CD8-positive, alpha-beta memory T cell (primary cell): ENCODE measurements around the gene MS4A5. TPM values are rescaled to one million over a fixed set of nuclear protein-coding genes. Genes with fewer than 3 reads are reported as not detected.

Experiments
- CTCF ChIA-PET: fragments of 350-600 bp; sonication (Branson Sonifier 250); formaldehyde crosslinking; loops from one replicate; lab custom pipeline; 2021; ENCODE audit warnings: antibody characterized with exemption; lab: Charles Lee
- POLR2A ChIA-PET: fragments of 350-600 bp; sonication (Branson Sonifier 250); formaldehyde crosslinking; loops from one replicate; lab custom pipeline; 2021; ENCODE audit warnings: antibody characterized with exemption; lab: Charles Lee
- DNase-seq, 5 donors: peaks; one replicate each; pipeline versions ENCODE4 v3.0.0 to v3.0.0-alpha.2; 2020 to 2022; ENCODE audit warnings: mixed read lengths in 1 of 5
- H3K27ac ChIP-seq: one replicate; pipeline ENCODE4 v1.7.0; 2013; ENCODE audit warnings: low read depth, mild to moderate bottlenecking, low read length, moderate library complexity
- H3K27me3 ChIP-seq: 2 replicates; pipeline ENCODE4 v1.7.0; 2013; ENCODE audit warnings: low read length, mild to moderate bottlenecking; ENCODE audit not compliant: insufficient read depth, poor library complexity, severe bottlenecking
- H3K36me3 ChIP-seq: 2 replicates; pipeline ENCODE4 v1.7.0; 2013; ENCODE audit warnings: mild to moderate bottlenecking, low read length, moderate library complexity; ENCODE audit not compliant: insufficient read depth
- H3K4me1 ChIP-seq: 2 replicates; pipeline ENCODE4 v1.7.0; 2013; ENCODE audit warnings: mild to moderate bottlenecking, low read length, moderate library complexity; ENCODE audit not compliant: insufficient read depth
- H3K4me3 ChIP-seq: 2 replicates; pipeline ENCODE4 v1.7.0; 2013; ENCODE audit warnings: mild to moderate bottlenecking, low read length
- H3K9me3 ChIP-seq: 2 replicates; pipeline ENCODE4 v1.7.0; 2013; ENCODE audit warnings: mild to moderate bottlenecking, low read length
- H3K27ac Mint-ChIP-seq, 8 donors: one replicate each; pipeline ENCODE4 v1.8.0; 2020 to 2021; ENCODE audit warnings: mixed read lengths in 8 of 8, mild to moderate bottlenecking in 6 of 8, inconsistent platforms in 3 of 8, moderate library complexity in 3 of 8
- H3K27me3 Mint-ChIP-seq, 2 donors: one replicate each; pipeline ENCODE4 v1.8.0; 2020 to 2021; ENCODE audit warnings: mixed read lengths in 2 of 2, mild to moderate bottlenecking in 1 of 2, moderate library complexity in 1 of 2
- H3K36me3 Mint-ChIP-seq, 3 donors: one replicate each; pipeline ENCODE4 v1.8.0; 2020 to 2021; ENCODE audit warnings: mixed read lengths in 3 of 3, inconsistent platforms in 1 of 3, mild to moderate bottlenecking in 1 of 3
- H3K4me1 Mint-ChIP-seq, 3 donors: one replicate each; pipeline ENCODE4 v1.8.0; 2020 to 2021; ENCODE audit warnings: mixed read lengths in 3 of 3, inconsistent platforms in 1 of 3, mild to moderate bottlenecking in 1 of 3
- H3K4me3 Mint-ChIP-seq, 7 donors: one replicate each; pipeline ENCODE4 v1.8.0; 2020 to 2021; ENCODE audit warnings: mixed read lengths in 7 of 7, mild to moderate bottlenecking in 6 of 7, moderate library complexity in 4 of 7, inconsistent platforms in 2 of 7
- H3K9me3 Mint-ChIP-seq, 5 donors: one replicate each; pipeline ENCODE4 v1.8.0; 2020 to 2022; ENCODE audit warnings: mixed read lengths in 5 of 5, mild to moderate bottlenecking in 3 of 5, moderate library complexity in 2 of 5, inconsistent platforms in 1 of 5
- polyA plus RNA-seq: library from polyadenylated mRNA; unstranded; fragments of 300-500 nt; fragmentation: Illumina TruSeq; gene quantifications from one replicate; pipeline ENCODE4 v1.2.3, GENCODE V29; 2021
- total RNA-seq, 2 experiments: library from RNA; stranded (reverse); gene quantifications; one replicate each; pipeline ENCODE4 v1.2.3, GENCODE V29; 2021

MS4A5 gene
- total and polyA plus RNA-seq, 3 experiments from 2014 or later, result not detected

DNA sequence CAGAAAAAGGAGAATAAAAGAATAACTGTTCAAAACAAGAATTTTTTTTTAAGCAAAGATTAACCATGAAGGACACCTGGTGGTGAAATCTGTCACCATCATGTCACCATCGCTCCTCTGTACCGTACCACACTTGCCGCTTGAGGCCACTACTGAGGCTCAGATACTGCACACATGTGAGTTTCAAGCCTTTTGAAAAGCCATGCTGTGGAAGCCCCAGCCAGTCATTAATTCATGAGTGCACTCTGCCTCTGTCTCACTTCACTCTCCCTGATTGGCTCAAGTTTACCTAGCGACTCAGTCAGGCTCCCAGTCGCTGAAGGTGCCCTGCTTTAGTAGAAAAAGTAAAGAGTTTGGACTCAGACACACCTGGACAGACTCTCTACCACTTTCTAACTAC, 56.6 kb downstream of the MS4A5 start:
- Histone ChIP-seq H3K4me1 (no peaks in the 10 kb centered on the region), H3K27ac (no peak overlapping the region), H3K27me3 (no peaks in the 10 kb centered on the region), H3K9me3 (no peaks in the 10 kb centered on the region), H3K4me3 (no peak overlapping the region), H3K36me3 (no peaks in the 10 kb centered on the region)
- H3K4me1 Mint-ChIP-seq, result peaks cover 8 to 13% (median 11%) of the 10 kb centered on the region in 3 donors
- H3K9me3 Mint-ChIP-seq, result no peaks in the 10 kb centered on the region
- ChIA-PET CTCF (interaction anchor here (1.4 to 3.6 kb wide), 2 partner anchors 123 kb away, joined by 8 to 12 read pairs; no protein-coding TSS in a partner anchor), POLR2A (no interaction called here)
- no peaks in the 10 kb centered on the region for H3K36me3 Mint-ChIP-seq
- H3K4me3 Mint-ChIP-seq, result no peak overlapping the region
- H3K27ac Mint-ChIP-seq, result peak overlapping the region in 1 of 8 donors; percentile 6
- no peak for DNase-seq
- peaks cover 7 to 12% of the 10 kb centered on the region in 2 donors for H3K27me3 Mint-ChIP-seq

DNA sequence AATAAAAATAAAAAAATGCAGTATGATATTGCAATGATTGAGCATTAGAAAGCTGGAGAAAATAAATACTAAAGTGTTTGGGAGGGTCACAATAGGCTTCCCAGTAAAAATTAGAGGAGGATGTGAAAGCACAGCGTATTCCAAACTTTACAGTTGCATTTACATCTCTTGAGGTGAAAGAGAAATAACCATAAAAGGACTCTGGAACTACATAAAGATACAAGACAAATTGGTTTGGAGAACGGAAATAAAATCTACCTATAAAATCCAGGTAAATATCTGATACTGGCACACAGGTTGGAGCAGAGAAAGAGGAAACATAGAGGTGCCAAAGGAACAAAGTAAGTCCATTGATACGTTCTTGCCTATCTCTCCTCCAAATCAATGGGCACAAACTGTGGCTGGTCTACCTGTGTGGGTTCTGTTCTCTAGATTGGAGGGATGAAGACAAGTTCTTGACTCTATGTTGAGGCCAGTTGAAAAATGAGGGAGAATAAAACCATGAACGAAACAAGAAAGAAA, 63.2 kb downstream of the MS4A5 start, which contains the start of gene MS4A12:
Gene MS4A12 (plus strand): TSS at position 291 of the 522 bp plus-strand sequence. CDS start 4,541 bp downstream, outside the sequence.
- no peaks in the 10 kb centered on the region for H3K36me3 Mint-ChIP-seq
- ChIA-PET POLR2A (no interaction called here), CTCF (no interaction called here)
- H3K36me3 ChIP-seq, result no peaks in the 10 kb centered on the region
- no peak within 1 kb of the TSS for H3K27ac ChIP-seq
- no peak within 1 kb of the TSS for H3K27ac Mint-ChIP-seq
- H3K4me3 Mint-ChIP-seq, result no peak within 1 kb of the TSS
- no peaks in the 10 kb centered on the region for H3K27me3 ChIP-seq
- no peaks in the 10 kb centered on the region for H3K9me3 Mint-ChIP-seq
- no peaks in the 10 kb centered on the region for H3K9me3 ChIP-seq
- H3K27me3 Mint-ChIP-seq, result peaks cover 8 to 33% of the 10 kb centered on the region in 2 donors
- DNase-seq, result no peak
- no peaks in the 10 kb centered on the region for H3K4me1 ChIP-seq
- H3K4me1 Mint-ChIP-seq, result no peaks in the 10 kb centered on the region
- no peak within 1 kb of the TSS for H3K4me3 ChIP-seq

DNA sequence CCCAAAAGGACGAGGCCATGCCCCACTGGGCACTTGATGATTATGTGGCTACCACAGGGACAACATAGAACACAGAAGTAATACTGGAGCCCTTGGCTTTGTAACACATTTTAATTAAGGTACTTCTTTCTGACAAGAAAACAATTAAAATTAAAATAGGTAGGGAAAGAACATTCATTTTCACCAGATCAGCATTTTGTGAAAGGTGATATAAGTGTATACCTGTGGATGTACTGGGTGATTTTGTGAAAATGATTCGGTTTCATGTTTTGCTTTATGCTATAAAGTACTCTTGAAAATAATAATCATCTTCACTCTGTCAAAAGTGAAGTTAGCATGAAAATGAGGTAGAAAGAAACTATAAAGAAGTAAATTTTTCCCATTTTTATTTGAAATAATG, 64.1 kb downstream of the MS4A5 start:
- H3K27me3 ChIP-seq, result no peaks in the 10 kb centered on the region
- peaks cover 8 to 36% of the 10 kb centered on the region in 2 donors for H3K27me3 Mint-ChIP-seq
- no peak overlapping the region for H3K27ac ChIP-seq
- ChIA-PET CTCF (no interaction called here), POLR2A (no interaction called here)
- H3K4me1 ChIP-seq, result no peaks in the 10 kb centered on the region
- H3K4me3 Mint-ChIP-seq, result no peak overlapping the region
- H3K27ac Mint-ChIP-seq, result no peak overlapping the region
- no peak for DNase-seq
- H3K36me3 Mint-ChIP-seq, result no peaks in the 10 kb centered on the region
- no peaks in the 10 kb centered on the region for H3K9me3 ChIP-seq
- no peaks in the 10 kb centered on the region for H3K4me1 Mint-ChIP-seq
- no peak overlapping the region for H3K4me3 ChIP-seq
- H3K36me3 ChIP-seq, result no peaks in the 10 kb centered on the region
- H3K9me3 Mint-ChIP-seq, result no peaks in the 10 kb centered on the region

Other genes with a start within 250 kb of the MS4A5 start
- gene MS4A6A, start 246.5 kb upstream of the MS4A5 start, total RNA-seq, result 1 to 10 TPM; 1.6 TPM
- 0.97 TPM for gene MS4A6A, start 246.5 kb upstream of the MS4A5 start, polyA plus RNA-seq
- gene MS4A4E, start 186.4 kb upstream of the MS4A5 start, total RNA-seq, result not detected
- not detected for gene MS4A4E, start 186.4 kb upstream of the MS4A5 start, polyA plus RNA-seq
- under 1 TPM in 1 of 2 experiments, not detected in 1; 0.20 TPM for gene MS4A4A, start 148.9 kb upstream of the MS4A5 start, total RNA-seq
- not detected for gene MS4A4A, start 148.9 kb upstream of the MS4A5 start, polyA plus RNA-seq
- gene MS4A6E, start 102.3 kb upstream of the MS4A5 start, total RNA-seq, result not detected
- not detected for gene MS4A6E, start 102.3 kb upstream of the MS4A5 start, polyA plus RNA-seq
- under 1 TPM; 0.51 to 0.98 TPM for gene MS4A7, start 51.0 kb upstream of the MS4A5 start, total RNA-seq
- gene MS4A7, start 51.0 kb upstream of the MS4A5 start, polyA plus RNA-seq, result not detected
- not detected for gene MS4A14, start 33.1 kb upstream of the MS4A5 start, total RNA-seq
- not detected for gene MS4A14, start 33.1 kb upstream of the MS4A5 start, polyA plus RNA-seq
- 1 to 10 TPM in 1 of 2 experiments, under 1 TPM in 1; 0.70 to 1.2 TPM for gene MS4A1, start 26.3 kb downstream of the MS4A5 start, total RNA-seq
- 11.1 TPM for gene MS4A1, start 26.3 kb downstream of the MS4A5 start, polyA plus RNA-seq
- not detected for gene MS4A12, start 63.2 kb downstream of the MS4A5 start, total RNA-seq
- gene MS4A12, start 63.2 kb downstream of the MS4A5 start, polyA plus RNA-seq, result not detected
- not detected for gene MS4A13, start 85.8 kb downstream of the MS4A5 start, total RNA-seq
- not detected for gene MS4A13, start 85.8 kb downstream of the MS4A5 start, polyA plus RNA-seq